HUES64 (cell line): ENCODE results near the gene ETNPPL.

Experiments used
- H3K27ac ChIP-seq: 2 replicates; pipeline ENCODE4 v1.7.0; 2013; ENCODE audit warnings: low read depth, low read length, inconsistent platforms
- H3K27me3 ChIP-seq: 2 replicates; pipeline ENCODE4 v1.6.1; 2013; ENCODE audit warnings: mild to moderate bottlenecking, low read length; ENCODE audit not compliant: insufficient read depth
- H3K36me3 ChIP-seq: 2 replicates; pipeline ENCODE4 v1.6.1; 2013; ENCODE audit warnings: mild to moderate bottlenecking, low read length; ENCODE audit not compliant: insufficient read depth
- H3K4me1 ChIP-seq: 2 replicates; pipeline ENCODE4 v1.6.1; 2013; ENCODE audit warnings: mild to moderate bottlenecking, low read length, moderate library complexity; ENCODE audit not compliant: insufficient read depth
- H3K4me3 ChIP-seq: 2 replicates; pipeline ENCODE4 v1.5.1; 2013; ENCODE audit warnings: mild to moderate bottlenecking, low read length, moderate library complexity
- H3K9ac ChIP-seq: 2 replicates; pipeline ENCODE4 v1.6.1; 2013; ENCODE audit warnings: mild to moderate bottlenecking, low read depth, low read length
- H3K9me3 ChIP-seq: 2 replicates; pipeline ENCODE4 v1.6.1; 2013; ENCODE audit warnings: low read depth, low read length; ENCODE audit not compliant: insufficient read depth
- WGBS: fragments of 150-250, 120-280 bp; methylation state at CpG from one replicate; pipeline ENCODE4 v1.1.7; 2013; ENCODE audit warnings: missing lambda C conversion rate; 5-methylcytosine and 5-hydroxymethylcytosine counted together

The ETNPPL gene

DNA sequence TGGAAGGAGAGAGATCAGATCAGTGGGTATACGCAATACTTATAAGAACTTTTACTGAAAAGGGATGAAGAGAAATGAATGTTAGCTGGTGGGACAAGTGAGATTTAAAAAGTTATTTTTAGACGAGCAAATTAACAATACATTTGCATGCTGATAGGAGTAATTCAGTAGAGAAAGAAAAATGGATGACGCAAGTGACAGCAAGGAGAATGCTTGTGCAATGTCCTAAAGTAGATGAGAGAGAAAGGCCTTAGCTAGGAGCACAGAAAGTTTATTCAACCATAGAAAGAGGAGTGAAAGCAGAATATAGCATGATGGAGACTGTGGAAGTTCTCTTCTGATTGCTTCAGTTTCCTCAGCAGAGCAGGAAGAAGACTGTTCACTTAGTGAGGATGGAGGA lies 66.7 kb downstream of the ETNPPL start:
- Histone ChIP-seq H3K27me3 (no peaks in the 10 kb centered on the region), H3K9me3 (no peaks in the 10 kb centered on the region), H3K9ac (no peak overlapping the region), H3K4me1 (peaks cover 7% of the 10 kb centered on the region; the same call in 1 of the 2 replicates), H3K27ac (no peak overlapping the region), H3K36me3 (no peaks in the 10 kb centered on the region), H3K4me3 (no peak overlapping the region)
- 90% methylated on average over 3 of the region's 3 CpGs for WGBS

DNA sequence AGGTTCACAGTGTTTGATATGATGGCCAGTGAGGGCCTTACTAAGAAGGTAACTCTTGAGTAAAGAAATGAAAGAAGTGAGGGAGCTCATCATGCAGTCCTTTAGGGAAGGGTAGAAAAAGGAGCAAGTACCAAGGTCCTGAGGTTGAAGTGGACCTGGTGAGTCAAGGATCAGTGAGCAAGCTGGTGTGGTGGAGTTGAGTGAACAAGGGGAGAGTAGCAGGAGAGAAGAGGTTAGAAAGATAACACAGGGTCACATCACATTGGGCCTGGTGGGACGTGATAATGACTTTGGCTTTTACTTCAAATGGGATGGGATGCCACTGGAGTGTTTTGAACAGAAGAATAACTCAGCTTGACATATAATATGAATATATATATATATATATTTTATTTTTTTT lies 67.8 kb downstream of the ETNPPL start:
- H3K27ac ChIP-seq: no peak overlapping the region
- WGBS: 86% methylated on average over 1 of the region's 1 CpG
- H3K9ac ChIP-seq: no peak overlapping the region
- H3K4me3 ChIP-seq: no peak overlapping the region
- peaks cover 7% of the 10 kb centered on the region; the same call in 1 of the 2 replicates for H3K4me1 ChIP-seq
- H3K36me3 ChIP-seq: no peaks in the 10 kb centered on the region
- no peaks in the 10 kb centered on the region for H3K27me3 ChIP-seq
- H3K9me3 ChIP-seq: no peaks in the 10 kb centered on the region

DNA sequence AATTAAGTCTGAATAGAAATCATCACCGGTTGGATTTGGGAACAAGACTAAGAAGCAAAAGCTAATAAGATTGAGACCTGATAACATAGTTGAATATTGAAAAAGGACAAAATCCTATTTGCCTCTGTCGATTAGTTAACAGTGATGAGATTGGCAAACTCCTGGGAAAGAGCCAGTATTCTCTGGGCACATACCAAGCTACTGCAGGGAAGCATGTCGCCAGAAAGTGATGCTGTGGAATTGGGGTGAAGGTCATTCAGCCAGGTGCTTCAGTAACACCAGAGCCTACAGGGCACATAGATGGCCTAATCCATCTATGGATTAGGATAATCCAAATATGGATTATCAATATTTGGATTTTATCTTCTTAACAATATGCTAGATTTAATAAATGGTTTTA lies 68.4 kb downstream of the ETNPPL start:
- 90% methylated on average over 3 of the region's 3 CpGs for WGBS
- no peak overlapping the region for H3K9ac ChIP-seq
- H3K4me1 ChIP-seq: peaks cover 7% of the 10 kb centered on the region; the same call in 1 of the 2 replicates
- no peak overlapping the region for H3K27ac ChIP-seq
- no peaks in the 10 kb centered on the region for H3K27me3 ChIP-seq
- H3K9me3 ChIP-seq: no peaks in the 10 kb centered on the region
- no peak overlapping the region for H3K4me3 ChIP-seq
- H3K36me3 ChIP-seq: no peaks in the 10 kb centered on the region

DNA sequence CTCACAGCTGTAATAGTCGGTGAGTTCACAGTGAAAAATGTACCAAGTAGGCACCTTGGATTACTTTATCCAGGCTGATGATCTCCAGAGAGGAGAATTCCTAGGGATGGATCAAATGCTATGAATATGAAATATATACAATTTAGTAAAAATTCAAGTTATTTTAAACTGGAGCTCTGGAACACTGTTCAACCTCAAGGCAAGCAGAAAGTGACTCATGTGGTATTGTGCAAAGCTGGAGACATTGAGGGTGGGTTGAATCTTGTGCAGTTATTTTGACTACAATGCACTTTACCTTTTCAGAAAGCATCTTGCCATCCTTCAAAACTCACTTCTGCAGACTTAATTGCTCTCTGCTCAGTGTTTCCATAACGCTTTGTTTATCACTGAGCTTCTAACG lies 69.0 kb downstream of the ETNPPL start:
- H3K4me3 ChIP-seq: no peak overlapping the region
- no peaks in the 10 kb centered on the region for H3K27me3 ChIP-seq
- WGBS: 94% methylated on average over 3 of the region's 3 CpGs
- H3K36me3 ChIP-seq: no peaks in the 10 kb centered on the region
- peaks cover 7% of the 10 kb centered on the region; the same call in 1 of the 2 replicates for H3K4me1 ChIP-seq
- H3K9ac ChIP-seq: no peak overlapping the region
- H3K9me3 ChIP-seq: no peaks in the 10 kb centered on the region
- H3K27ac ChIP-seq: no peak overlapping the region

DNA sequence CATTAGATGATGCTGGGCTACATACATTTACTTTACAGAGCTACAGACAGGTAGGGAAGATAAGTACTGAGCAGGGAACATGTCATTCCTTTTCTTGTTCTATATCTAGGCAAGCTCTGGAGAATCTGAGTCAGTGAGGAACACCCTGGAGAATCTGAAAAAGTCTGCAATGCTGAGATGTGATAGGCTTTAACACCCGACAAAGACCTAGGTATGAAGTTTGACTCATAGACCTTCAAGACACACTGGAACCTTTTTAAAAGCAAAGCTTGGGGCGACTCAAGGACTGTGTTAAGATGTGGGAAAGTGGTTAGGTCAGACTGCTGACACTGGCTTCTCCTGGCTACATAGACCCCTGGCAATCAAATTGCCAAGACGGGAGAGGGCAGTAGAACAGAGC lies 69.6 kb downstream of the ETNPPL start:
- no peak overlapping the region for H3K4me3 ChIP-seq
- WGBS: 92% methylated on average over 3 of the region's 3 CpGs
- no peaks in the 10 kb centered on the region for H3K27me3 ChIP-seq
- H3K27ac ChIP-seq: no peak overlapping the region
- peaks cover 7% of the 10 kb centered on the region; the same call in 1 of the 2 replicates for H3K4me1 ChIP-seq
- H3K9ac ChIP-seq: no peak overlapping the region
- H3K36me3 ChIP-seq: no peaks in the 10 kb centered on the region
- no peaks in the 10 kb centered on the region for H3K9me3 ChIP-seq
